Neuron (in vitro differentiated cells): Measurements from ENCODE around the gene NANOS2.

Source experiments
- H2AFZ ChIP-seq: one replicate; pipeline ENCODE4 v1.6.1; 2013; ENCODE audit warnings: low read depth, mild to moderate bottlenecking, inconsistent platforms, low read length, moderate library complexity
- H3K27me3 ChIP-seq: one replicate; pipeline ENCODE4 v1.6.1; 2013; ENCODE audit warnings: low read length; ENCODE audit not compliant: insufficient read depth
- H3K36me3 ChIP-seq: one replicate; pipeline ENCODE4 v1.6.1; 2013; ENCODE audit warnings: low read length; ENCODE audit not compliant: insufficient read depth
- H3K4me1 ChIP-seq: one replicate; pipeline ENCODE4 v1.6.1; 2013; ENCODE audit warnings: low read length; ENCODE audit not compliant: insufficient read depth
- H3K4me3 ChIP-seq: 2 replicates; pipeline ENCODE4 v1.5.1; 2013; ENCODE audit warnings: mild to moderate bottlenecking, low read length, moderate library complexity
- H3K9me3 ChIP-seq: one replicate; pipeline ENCODE4 v1.6.1; 2013; ENCODE audit warnings: low read length

NANOS2 gene

GRCh38 chr19:45940515-45940805 lies 25.9 kb upstream of the NANOS2 start:
- no peak overlapping the region for H2AFZ ChIP-seq
- no peak overlapping the region for H3K4me3 ChIP-seq
- peaks cover 77% of the 10 kb centered on the region for H3K36me3 ChIP-seq
- H3K4me1 ChIP-seq = no peaks in the 10 kb centered on the region
- no peaks in the 10 kb centered on the region for H3K27me3 ChIP-seq
- H3K9me3 ChIP-seq = no peaks in the 10 kb centered on the region

GRCh38 chr19:45939792-45940514 lies 25.4 kb upstream of the NANOS2 start:
- Histone ChIP-seq H3K9me3 (no peaks in the 10 kb centered on the region), H3K4me3 (no peak overlapping the region), H2AFZ (no peak overlapping the region), H3K4me1 (no peaks in the 10 kb centered on the region), H3K36me3 (peaks cover 75% of the 10 kb centered on the region), H3K27me3 (no peaks in the 10 kb centered on the region)

- peaks cover 64% of the 10 kb centered on the region for H3K36me3 ChIP-seq
- H2AFZ ChIP-seq = no peak overlapping the region
- no peaks in the 10 kb centered on the region for H3K27me3 ChIP-seq
- H3K9me3 ChIP-seq = no peaks in the 10 kb centered on the region
- H3K4me1 ChIP-seq = no peaks in the 10 kb centered on the region
- H3K4me3 ChIP-seq = no peak overlapping the region
Observed at GRCh38 chr19:45938733-45939319, 24.2 kb upstream of the NANOS2 start.

- Histone ChIP-seq H3K4me3 (no peak overlapping the region), H3K36me3 (peaks cover 39% of the 10 kb centered on the region), H2AFZ (no peak overlapping the region), H3K4me1 (no peaks in the 10 kb centered on the region), H3K27me3 (no peaks in the 10 kb centered on the region), H3K9me3 (no peaks in the 10 kb centered on the region)
Observed at GRCh38 chr19:45935267-45935666, 20.7 kb upstream of the NANOS2 start.

GRCh38 chr19:45934551-45935230 lies 20.1 kb upstream of the NANOS2 start:
- H3K4me3 ChIP-seq = no peak overlapping the region
- no peaks in the 10 kb centered on the region for H3K9me3 ChIP-seq
- H3K36me3 ChIP-seq = peaks cover 37% of the 10 kb centered on the region
- no peaks in the 10 kb centered on the region for H3K4me1 ChIP-seq
- no peaks in the 10 kb centered on the region for H3K27me3 ChIP-seq
- H2AFZ ChIP-seq = no peak overlapping the region

- H3K36me3 ChIP-seq = peaks cover 29% of the 10 kb centered on the region
- no peaks in the 10 kb centered on the region for H3K4me1 ChIP-seq
- no peaks in the 10 kb centered on the region for H3K9me3 ChIP-seq
- no peak overlapping the region for H2AFZ ChIP-seq
- H3K4me3 ChIP-seq = no peak overlapping the region
- no peaks in the 10 kb centered on the region for H3K27me3 ChIP-seq
Observed at GRCh38 chr19:45933759-45934158, 19.2 kb upstream of the NANOS2 start.

GRCh38 chr19:45931055-45931454 lies 16.5 kb upstream of the NANOS2 start:
- H3K4me3 ChIP-seq = no peak overlapping the region
- H3K36me3 ChIP-seq = peaks cover 7% of the 10 kb centered on the region
- no peaks in the 10 kb centered on the region for H3K27me3 ChIP-seq
- no peak overlapping the region for H2AFZ ChIP-seq
- H3K4me1 ChIP-seq = peaks cover 5% of the 10 kb centered on the region
- no peaks in the 10 kb centered on the region for H3K9me3 ChIP-seq

GRCh38 chr19:45929247-45929646 lies 14.7 kb upstream of the NANOS2 start:
- no peaks in the 10 kb centered on the region for H3K36me3 ChIP-seq
- no peak overlapping the region for H2AFZ ChIP-seq
- no peaks in the 10 kb centered on the region for H3K9me3 ChIP-seq
- peaks cover 5% of the 10 kb centered on the region for H3K4me1 ChIP-seq
- no peak overlapping the region for H3K4me3 ChIP-seq
- H3K27me3 ChIP-seq = no peaks in the 10 kb centered on the region

- Histone ChIP-seq H3K36me3 (no peaks in the 10 kb centered on the region), H2AFZ (no peak overlapping the region), H3K4me3 (peak overlapping the region; percentile 37)
Observed at GRCh38 chr19:45927565-45928261, 13.1 kb upstream of the NANOS2 start.

GRCh38 chr19:45924891-45925447 lies 10.4 kb upstream of the NANOS2 start:
- peaks cover 12% of the 10 kb centered on the region for H3K4me1 ChIP-seq
- H3K27me3 ChIP-seq = no peaks in the 10 kb centered on the region
- no peaks in the 10 kb centered on the region for H3K36me3 ChIP-seq
- no peak overlapping the region for H3K4me3 ChIP-seq
- no peaks in the 10 kb centered on the region for H3K9me3 ChIP-seq
- no peak overlapping the region for H2AFZ ChIP-seq

More at GRCh38 chr19:45927565-45928261, 13.1 kb upstream of the NANOS2 start:
- H3K4me1 ChIP-seq = peaks cover 5% of the 10 kb centered on the region
- H3K9me3 ChIP-seq = no peaks in the 10 kb centered on the region
- no peaks in the 10 kb centered on the region for H3K27me3 ChIP-seq

GRCh38 chr19:45922281-45922680 lies 7.7 kb upstream of the NANOS2 start:
- no peaks in the 10 kb centered on the region for H3K9me3 ChIP-seq
- no peaks in the 10 kb centered on the region for H3K27me3 ChIP-seq
- no peak overlapping the region for H2AFZ ChIP-seq
- peaks cover 15% of the 10 kb centered on the region for H3K4me1 ChIP-seq
- no peaks in the 10 kb centered on the region for H3K36me3 ChIP-seq
- H3K4me3 ChIP-seq = no peak overlapping the region

GRCh38 chr19:45920458-45920857 lies 5.9 kb upstream of the NANOS2 start:
- Histone ChIP-seq H3K36me3 (no peaks in the 10 kb centered on the region), H3K9me3 (no peaks in the 10 kb centered on the region), H3K4me1 (peaks cover 15% of the 10 kb centered on the region), H3K27me3 (no peaks in the 10 kb centered on the region), H3K4me3 (no peak overlapping the region), H2AFZ (no peak overlapping the region)

GRCh38 chr19:45919678-45920077 lies 5.1 kb upstream of the NANOS2 start:
- H3K9me3 ChIP-seq = no peaks in the 10 kb centered on the region
- H3K4me3 ChIP-seq = no peak overlapping the region
- H2AFZ ChIP-seq = peak overlapping the region; percentile 7
- H3K4me1 ChIP-seq = peaks cover 15% of the 10 kb centered on the region
- H3K36me3 ChIP-seq = no peaks in the 10 kb centered on the region
- no peaks in the 10 kb centered on the region for H3K27me3 ChIP-seq
